ENCODE data around the gene RALGPS1.

GRCh38 chr9:126989847-126990842, 75.6 kb downstream of the RALGPS1 start:
- TF ChIP-seq GATA3 (IDR thresholded peaks at IDR 0.05; ENCODE audit: low read depth, low read length) (no peak), GATA2 (IDR thresholded peaks at IDR 0.05; ENCODE audit: low read depth, low read length) (no peak)

Measured in SH-SY5Y (cell line).